ENCODE measurements around the gene NSDHL.

NSDHL gene

GRCh38 chrX:152912641-152913040, 81.8 kb downstream of the NSDHL start:
- DNase-seq (ENCODE audit: low read depth in 3 of 3, low spot score in 1 of 3) = no peak

GRCh38 chrX:152913346-152913745, 82.5 kb downstream of the NSDHL start:
- no peak for DNase-seq (ENCODE audit: low read depth in 3 of 3, low spot score in 1 of 3)

DNA sequence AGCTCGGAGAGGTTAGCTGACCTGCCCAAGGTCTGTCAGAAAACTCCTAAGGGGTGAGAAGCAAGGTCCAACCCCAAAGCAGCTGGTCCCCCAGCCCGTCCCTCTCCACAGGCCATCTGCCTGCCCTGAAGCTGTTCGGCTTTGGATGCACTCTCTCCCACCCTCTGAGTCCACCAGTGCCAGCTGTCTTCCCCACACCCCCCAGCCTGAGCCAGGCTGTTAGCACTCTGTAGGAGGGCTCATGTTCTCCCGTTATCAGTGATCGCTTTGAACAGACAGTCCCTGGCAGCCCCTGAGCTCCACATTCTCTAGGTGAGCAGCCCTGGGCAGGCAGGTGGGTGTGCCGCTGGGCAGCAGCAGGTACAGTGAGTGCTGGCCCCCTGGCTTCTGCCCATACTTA, 83.0 kb downstream of the NSDHL start:
- no peak for DNase-seq (ENCODE audit: low read depth in 3 of 3, low spot score in 1 of 3)

- DNase-seq (ENCODE audit: low read depth in 3 of 3, low spot score in 1 of 3) = no peak
Measured at GRCh38 chrX:152915541-152916241, 84.8 kb downstream of the NSDHL start.

DNA sequence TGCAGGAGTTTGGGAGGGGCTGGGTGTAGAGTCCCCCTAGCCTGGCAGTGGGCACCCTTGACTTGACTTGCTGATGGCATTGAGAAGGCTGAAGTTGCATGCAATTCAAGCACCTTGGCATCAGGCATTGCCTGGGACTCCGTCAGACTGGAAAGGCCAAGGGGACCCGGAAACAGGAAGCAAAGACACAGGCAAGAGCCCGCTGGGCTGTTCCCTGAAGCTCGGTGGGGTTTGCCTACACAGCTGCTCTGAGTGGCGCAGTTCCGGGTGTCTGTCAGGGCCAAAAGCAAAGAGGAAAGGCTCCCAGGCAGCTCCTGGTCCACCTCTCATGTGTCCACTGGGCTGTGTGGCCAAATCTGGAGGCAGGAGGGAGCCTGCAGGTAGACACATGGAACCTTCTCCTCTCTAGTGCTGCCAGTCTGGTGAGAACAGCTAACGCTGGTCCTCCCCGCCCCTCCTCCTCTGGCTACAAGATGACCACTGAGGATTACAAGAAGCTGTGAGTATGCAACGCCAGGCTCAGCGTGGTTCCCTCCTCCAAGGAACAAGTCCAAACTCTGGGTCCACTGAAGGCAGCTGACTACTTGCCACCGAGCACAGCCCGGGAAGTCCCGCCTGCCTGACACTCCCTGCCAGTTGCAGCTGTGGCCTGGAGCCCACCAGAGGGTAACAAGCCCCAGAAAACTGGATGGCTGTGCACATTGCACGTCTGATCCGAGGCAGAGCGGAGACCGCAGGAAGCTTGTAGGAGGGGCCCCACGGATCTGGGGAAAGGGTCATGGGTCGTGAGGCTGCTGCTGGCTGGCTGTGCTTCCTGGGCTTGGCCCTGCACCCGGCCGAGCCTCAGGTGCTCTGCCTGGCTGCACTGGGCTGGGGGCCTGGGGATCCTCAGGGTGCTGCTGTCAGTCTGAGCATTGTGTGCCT, 87.1 kb downstream of the NSDHL start:
- no peak for DNase-seq (ENCODE audit: low read depth in 3 of 3, low spot score in 1 of 3)

DNA sequence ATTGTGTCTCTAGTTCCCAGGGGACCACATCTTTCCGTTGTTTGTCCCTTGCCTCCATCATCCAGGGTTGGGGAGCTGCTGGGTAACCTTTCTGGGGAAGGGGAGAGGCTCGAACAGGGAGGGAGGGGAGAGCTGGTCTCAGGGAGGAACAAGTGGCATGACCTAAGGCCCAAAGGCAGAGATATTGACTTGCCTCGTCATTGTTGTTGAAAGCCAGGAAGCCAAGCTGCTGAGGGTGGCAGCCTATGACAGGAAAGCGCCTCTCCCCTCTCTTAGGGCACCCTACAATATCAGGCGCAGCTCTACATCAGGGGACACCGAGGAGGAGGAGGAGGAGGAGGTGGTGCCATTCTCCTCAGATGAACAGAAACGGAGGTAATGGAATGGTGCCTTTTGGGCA, 87.8 kb downstream of the NSDHL start:
- no peak for DNase-seq (ENCODE audit: low read depth in 3 of 3, low spot score in 1 of 3)
